Transverse colon (tissue), 4 donors: Measurements from ENCODE around the gene MMEL1. TPM values are rescaled to one million over a fixed set of nuclear protein-coding genes. Genes with fewer than 3 reads are reported as not detected.

Experiments used
- DNase-seq: peaks from one replicate; pipeline ENCODE4 v3.0.0-alpha.2; 2019
- H3K27ac ChIP-seq, 4 donors: fragments of 200-600 bp; sonication (generic); 2 replicates each; pipeline ENCODE4 v1.5.1; 2016 to 2018; ENCODE audit warnings: inconsistent platforms in 4 of 4
- H3K27me3 ChIP-seq: fragments of 200-600 bp; sonication (generic); 2 replicates; pipeline ENCODE4 v1.5.1; 2017; ENCODE audit warnings: inconsistent platforms
- H3K36me3 ChIP-seq, 4 donors: fragments of 200-600 bp; sonication (generic); 2 replicates each; pipeline ENCODE4 v1.5.1; 2017 to 2019; ENCODE audit warnings: inconsistent platforms in 4 of 4
- H3K4me1 ChIP-seq, 4 donors: fragments of 200-600 bp; sonication (generic); 2 replicates each; pipeline ENCODE4 v1.5.1; 2017 to 2020; ENCODE audit warnings: inconsistent platforms in 4 of 4
- H3K4me3 ChIP-seq, 4 donors: fragments of 200-600 bp; sonication (generic); 1 replicate in 1 of 4; 2 replicates in 3 of 4; pipeline versions ENCODE4 v1.5.1 to v1.6.1; 2017 to 2019; ENCODE audit warnings: inconsistent platforms in 4 of 4
- H3K9me3 ChIP-seq, 2 donors: fragments of 200-600 bp; sonication (generic); 2 replicates each; pipeline ENCODE4 v1.5.1; 2017 to 2019; ENCODE audit warnings: inconsistent platforms in 2 of 2
- EP300 ChIP-seq: sonication (generic); formaldehyde crosslinking; IDR thresholded peaks from one replicate; pipeline ENCODE4 v1.6.1; 2017; ENCODE audit warnings: antibody characterized with exemption, low read depth
- POLR2A ChIP-seq: fragments of 450-650 bp; IDR thresholded peaks from one replicate; pipeline ENCODE4 v1.6.1; 2016; ENCODE audit warnings: antibody characterized with exemption, mild to moderate bottlenecking, moderate library complexity
- POLR2AphosphoS5 ChIP-seq, 3 donors: sonication (generic); formaldehyde crosslinking; IDR thresholded peaks; one replicate each; pipeline ENCODE4 v1.6.1; 2016; ENCODE audit warnings: antibody characterized with exemption in 3 of 3
- WGBS, 2 donors: methylation state at CpG; one replicate each; pipeline ENCODE4 v1.1.5; 2018; ENCODE audit warnings: low coverage in 1 of 2; 5-methylcytosine and 5-hydroxymethylcytosine counted together
- in situ Hi-C, 4 donors: fragments of 200-750 bp; cut with MboI; loops; one replicate each; pipeline versions ENCODE4 v1.15.0 to v1.15.1; 2017; ENCODE audit warnings: low sequenced_read_pairs in 3 of 4, low pct_ligation_motif_present in 1 of 4, low pct_unique_long_range_greater_than_20kb in 1 of 4
- intact Hi-C: fragments of 100-400 bp; cut with DNase I; formaldehyde crosslinking; loops from one replicate; pipeline ENCODE4 v1.15.1; 2023; ENCODE audit warnings: low total_unique reads
- total RNA-seq, 4 donors: library from RNA; depleted of rRNA; stranded (reverse); fragments of >200 nt; gene quantifications; one replicate each; pipeline ENCODE4 v1.1.0, GENCODE V29; 2016
- TF ChIP-seq, protein P1 (sequence below), 5 experiments: fragments of 200-600 bp in 3 of 5; fragments of 450-650 bp in 2 of 5; sonication (generic) in 3 of 5; IDR thresholded peaks; 1 replicate in 2 of 5; 2 replicates in 3 of 5; pipeline ENCODE4 v1.5.1; 2016 to 2017; ENCODE audit warnings: antibody characterized with exemption in 5 of 5, inconsistent platforms in 3 of 5, mild to moderate bottlenecking in 2 of 5, moderate library complexity in 1 of 5

MMEL1 gene
- total RNA-seq, 4 donors from 2014 or later, result 10.5 to 16.7 (median 12.4) TPM; not detected in 1

DNA sequence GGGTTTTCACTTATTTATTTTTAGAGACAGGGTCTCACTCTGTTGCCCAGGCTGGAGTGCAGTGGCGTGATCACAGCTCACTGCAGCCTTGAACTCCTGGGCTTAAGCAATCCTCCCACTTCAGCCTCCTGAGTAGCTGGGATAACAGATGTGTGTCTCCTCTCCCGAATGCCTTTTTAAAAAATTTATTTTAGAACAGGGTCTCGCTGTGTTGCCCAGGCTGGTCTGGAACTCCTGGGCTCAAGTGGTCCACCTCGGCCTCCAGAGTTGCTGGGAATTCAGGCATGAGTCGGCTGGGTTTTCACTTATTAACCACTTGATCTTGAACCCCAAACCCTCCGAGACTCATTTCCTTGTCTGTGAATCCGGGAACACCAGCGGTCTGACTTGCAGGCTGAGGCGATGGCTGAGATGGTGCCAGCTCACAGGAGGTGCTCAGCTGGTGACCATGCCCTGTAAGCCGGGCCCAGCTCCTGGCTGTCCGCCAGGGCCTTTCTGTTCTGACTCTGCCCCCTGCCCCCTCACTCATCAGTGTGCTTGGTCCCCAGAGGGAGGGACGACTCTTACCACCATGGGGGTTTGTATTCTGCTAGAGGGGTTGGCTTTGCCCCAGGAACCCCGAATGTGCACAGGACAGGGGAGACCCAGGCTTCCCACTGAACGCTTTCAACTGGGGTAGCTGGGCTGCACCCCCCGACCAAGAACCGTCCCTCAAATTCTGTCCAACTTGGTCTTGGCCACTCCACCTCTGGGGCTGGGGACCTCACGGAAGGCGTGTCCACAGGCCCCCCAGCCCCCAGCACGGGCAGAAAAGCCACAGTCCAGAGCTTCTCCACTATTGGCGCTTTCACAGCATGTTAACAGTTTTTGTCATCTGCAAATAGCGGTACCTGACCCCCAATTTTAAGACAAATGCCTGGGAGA lies 22.5 kb downstream of the MMEL1 start:
- Histone ChIP-seq H3K36me3 (no peaks in the 10 kb centered on the region), H3K9me3 (peaks cover 3 to 4% of the 10 kb centered on the region in 2 donors), H3K4me3 (no peak overlapping the region), H3K27me3 (peaks cover 5% of the 10 kb centered on the region), H3K27ac (no peak overlapping the region), H3K4me1 (peaks cover 0 to 8% (median 2%) of the 10 kb centered on the region in 4 donors)
- TF ChIP-seq POLR2A (no peak), EP300 (no peak)
- TF ChIP-seq, protein P1, sequence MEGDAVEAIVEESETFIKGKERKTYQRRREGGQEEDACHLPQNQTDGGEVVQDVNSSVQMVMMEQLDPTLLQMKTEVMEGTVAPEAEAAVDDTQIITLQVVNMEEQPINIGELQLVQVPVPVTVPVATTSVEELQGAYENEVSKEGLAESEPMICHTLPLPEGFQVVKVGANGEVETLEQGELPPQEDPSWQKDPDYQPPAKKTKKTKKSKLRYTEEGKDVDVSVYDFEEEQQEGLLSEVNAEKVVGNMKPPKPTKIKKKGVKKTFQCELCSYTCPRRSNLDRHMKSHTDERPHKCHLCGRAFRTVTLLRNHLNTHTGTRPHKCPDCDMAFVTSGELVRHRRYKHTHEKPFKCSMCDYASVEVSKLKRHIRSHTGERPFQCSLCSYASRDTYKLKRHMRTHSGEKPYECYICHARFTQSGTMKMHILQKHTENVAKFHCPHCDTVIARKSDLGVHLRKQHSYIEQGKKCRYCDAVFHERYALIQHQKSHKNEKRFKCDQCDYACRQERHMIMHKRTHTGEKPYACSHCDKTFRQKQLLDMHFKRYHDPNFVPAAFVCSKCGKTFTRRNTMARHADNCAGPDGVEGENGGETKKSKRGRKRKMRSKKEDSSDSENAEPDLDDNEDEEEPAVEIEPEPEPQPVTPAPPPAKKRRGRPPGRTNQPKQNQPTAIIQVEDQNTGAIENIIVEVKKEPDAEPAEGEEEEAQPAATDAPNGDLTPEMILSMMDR (IDR thresholded peaks at IDR 0.05), result no peak
- in situ Hi-C loops, result no loop called here
- 70% methylated on average over 21 of the region's 21 CpGs; no CpG with 5 or more reads in 1 of the 2 donors for WGBS, 2 donors
- intact Hi-C loops, result no loop called here
- DNase-seq, result no peak

DNA sequence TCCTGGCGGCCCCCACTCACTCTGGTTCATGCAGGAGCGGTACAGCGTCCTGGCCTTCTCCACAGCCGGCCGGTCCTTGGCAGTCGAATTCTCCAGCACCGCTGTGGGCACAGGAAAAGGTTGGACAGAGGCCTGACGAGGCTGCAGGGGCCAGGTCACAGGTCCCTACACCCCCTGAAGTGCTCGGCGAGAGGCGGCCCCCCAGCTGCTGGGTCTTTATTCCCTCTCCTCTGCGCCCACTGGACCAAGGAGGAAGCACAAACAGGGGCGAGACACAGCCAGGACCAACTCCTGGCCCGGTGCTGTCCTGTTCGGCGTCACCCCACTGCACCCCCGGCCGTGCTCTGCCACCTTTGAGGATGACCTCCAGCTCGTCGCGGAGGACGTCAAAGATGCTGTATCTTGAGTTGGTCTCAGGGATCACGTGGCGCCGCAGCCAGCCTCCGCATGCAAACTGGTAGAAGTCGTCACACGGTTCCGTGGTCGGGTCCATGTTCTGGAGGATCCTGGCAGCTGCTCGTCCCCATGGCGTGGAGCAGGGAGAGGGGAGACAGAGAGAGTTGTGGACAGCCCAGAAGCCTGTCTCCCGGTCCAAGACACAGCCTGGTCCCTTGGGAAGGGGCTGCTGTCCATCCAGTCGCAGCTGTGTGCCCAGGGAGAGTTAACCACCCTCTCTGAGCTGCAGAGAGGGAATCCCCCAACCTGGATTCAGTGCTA lies 23.3 kb downstream of the MMEL1 start:
- peaks cover 5% of the 10 kb centered on the region for H3K27me3 ChIP-seq

DNA sequence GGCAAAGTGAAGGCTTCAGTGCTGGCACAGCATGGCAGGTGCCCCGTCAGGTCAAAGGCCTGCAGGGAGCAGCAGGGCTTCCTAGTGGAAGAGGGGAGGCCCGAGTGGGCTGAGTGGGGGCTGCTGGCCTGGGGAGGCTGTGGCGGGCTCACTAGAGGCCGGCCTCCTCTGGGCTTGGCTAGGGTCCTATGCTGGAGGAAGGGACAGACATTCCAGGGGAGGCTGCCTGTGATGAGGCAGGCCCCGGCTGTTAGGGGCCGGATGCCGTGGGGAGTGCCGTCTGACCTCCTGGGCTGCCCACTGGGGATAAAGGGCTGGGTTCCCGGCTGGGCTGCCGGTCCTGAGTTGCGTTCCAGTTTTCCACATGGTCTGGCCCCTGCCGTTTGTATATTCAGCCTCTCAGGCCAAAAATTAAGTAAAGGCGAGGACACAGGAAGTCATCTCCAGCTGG lies 25.1 kb downstream of the MMEL1 start:
- H3K9me3 ChIP-seq, result no peaks in the 10 kb centered on the region
- H3K4me1 ChIP-seq, result peaks cover 0 to 8% (median 2%) of the 10 kb centered on the region in 4 donors
- H3K36me3 ChIP-seq, result no peaks in the 10 kb centered on the region
- no peak overlapping the region for H3K4me3 ChIP-seq
- in situ Hi-C loops, result no loop called here
- intact Hi-C loops, result no loop called here
- peak; percentile 7 for DNase-seq
- no peak overlapping the region for H3K27ac ChIP-seq
- TF ChIP-seq POLR2AphosphoS5 (IDR thresholded peaks at IDR 0.05) (no peak), POLR2A (no peak), EP300 (no peak)
- TF ChIP-seq, protein P1 (IDR thresholded peaks at IDR 0.05), result no peak
- H3K27me3 ChIP-seq, result peaks cover 8% of the 10 kb centered on the region
- 81% methylated on average over 12 of the region's 13 CpGs; no CpG with 5 or more reads in 1 of the 2 donors for WGBS, 2 donors

More for the DNA sequence above, 23.3 kb downstream of the MMEL1 start:
- intact Hi-C loops (no loop called here), in situ Hi-C loops (no loop called here)
- Histone ChIP-seq H3K36me3 (no peaks in the 10 kb centered on the region), H3K4me1 (peaks cover 0 to 8% (median 2%) of the 10 kb centered on the region in 4 donors), H3K27ac (no peak overlapping the region), H3K4me3 (no peak overlapping the region), H3K9me3 (peaks cover 2 to 3% of the 10 kb centered on the region in 2 donors)
- WGBS, 2 donors, result 86 to 100% methylated on average over 1 to 34 of the region's 34 CpGs
- TF ChIP-seq POLR2AphosphoS5 (IDR thresholded peaks at IDR 0.05), result no peak
- TF ChIP-seq POLR2A, result no peak
- TF ChIP-seq, protein P1 (IDR thresholded peaks at IDR 0.05), result no peak
- TF ChIP-seq EP300, result no peak
- no peak for DNase-seq
